Stimulated activated CD4-positive, alpha-beta T cell treated with anti-CD3 and anti-CD28 coated beads, Interleukin-1b, Interleukin-23, amount 100 ng/mL, for 24 hours (primary cell): ENCODE results near the gene HPCAL4.

Experiments used
- DNase-seq, 4 experiments: peaks; one replicate each; pipeline ENCODE4 v3.0.0-alpha.2; 2020; ENCODE audit warnings: low read depth in 4 of 4, low spot score in 1 of 4

Gene HPCAL4

DNA sequence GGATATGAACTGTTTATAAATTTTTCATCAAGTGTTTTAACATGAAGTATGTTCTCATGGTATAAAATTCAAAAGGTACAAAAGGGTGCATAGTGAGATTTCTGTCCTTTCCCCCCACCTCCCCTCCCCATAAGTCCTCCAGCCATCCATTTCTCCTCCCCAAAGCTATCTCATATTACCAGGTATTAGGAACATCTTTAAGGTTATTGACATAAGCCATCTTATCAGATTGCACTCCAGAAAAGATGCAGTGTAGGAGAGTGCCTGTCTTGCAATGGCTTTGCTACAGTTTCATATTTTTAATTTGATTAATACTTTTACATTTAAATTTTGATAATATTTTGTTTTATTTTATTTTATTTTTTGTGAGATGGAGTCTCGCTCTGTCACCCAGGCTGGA lies 13.5 kb upstream of the HPCAL4 start:
- DNase-seq, result no peak

DNA sequence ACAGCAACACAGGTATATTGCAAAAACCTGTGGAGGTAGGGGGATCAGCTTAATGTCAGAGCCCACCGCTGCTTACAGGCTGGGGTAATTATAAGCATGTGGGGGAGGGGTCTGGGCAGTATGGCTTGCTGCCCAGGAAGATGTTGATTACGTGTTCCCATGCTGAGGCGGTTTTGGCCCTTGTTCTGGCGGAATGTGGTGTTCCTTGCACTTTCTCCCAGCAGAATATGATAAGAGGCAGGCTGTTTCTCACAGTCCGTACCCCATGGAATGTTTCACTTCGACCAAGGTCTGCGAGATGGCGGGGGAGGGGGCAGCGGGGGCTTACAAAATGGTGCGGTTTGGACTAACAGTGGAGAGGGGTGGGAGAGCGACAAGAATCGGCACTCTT lies 9.8 kb upstream of the HPCAL4 start:
- no peak for DNase-seq

DNA sequence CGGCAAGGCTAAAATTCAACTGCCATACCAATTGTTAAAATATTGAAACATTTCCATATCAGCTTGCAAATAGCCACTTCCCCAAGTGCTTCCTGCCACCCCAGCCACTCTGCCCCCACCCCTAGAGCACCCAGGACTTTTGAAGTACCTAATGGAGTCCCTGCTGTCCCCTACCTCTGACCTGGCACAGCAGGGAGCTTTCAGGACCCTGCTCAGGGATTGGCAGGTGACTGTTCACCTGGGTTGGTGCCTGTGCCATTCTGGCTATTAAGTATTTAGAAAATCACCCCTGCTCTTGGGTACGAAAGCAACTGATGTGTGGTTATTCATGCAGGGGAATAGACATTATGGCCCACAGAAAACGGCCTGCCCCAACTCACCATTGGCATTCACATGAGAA lies 9.1 kb upstream of the HPCAL4 start:
- DNase-seq, result no peak

DNA sequence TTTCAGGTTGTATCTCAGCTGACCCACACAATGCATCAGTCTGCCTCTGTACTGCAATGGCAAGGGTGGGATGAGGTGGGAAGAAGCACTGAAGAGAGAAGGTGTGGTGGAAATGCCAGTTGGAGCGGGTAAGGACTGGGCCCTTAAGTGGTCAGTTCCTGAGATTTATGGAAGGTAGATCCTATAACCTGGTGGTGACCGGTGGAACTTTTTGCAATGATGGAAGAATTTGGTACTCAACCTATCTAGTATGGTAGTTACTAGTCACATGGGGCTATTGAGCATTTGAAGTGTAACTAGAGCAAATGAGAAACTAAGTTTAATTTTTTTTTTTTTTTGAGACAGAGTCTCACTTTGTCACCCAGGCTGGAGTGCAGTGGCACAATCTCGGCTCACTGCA lies 8.2 kb upstream of the HPCAL4 start:
- DNase-seq, result no peak

DNA sequence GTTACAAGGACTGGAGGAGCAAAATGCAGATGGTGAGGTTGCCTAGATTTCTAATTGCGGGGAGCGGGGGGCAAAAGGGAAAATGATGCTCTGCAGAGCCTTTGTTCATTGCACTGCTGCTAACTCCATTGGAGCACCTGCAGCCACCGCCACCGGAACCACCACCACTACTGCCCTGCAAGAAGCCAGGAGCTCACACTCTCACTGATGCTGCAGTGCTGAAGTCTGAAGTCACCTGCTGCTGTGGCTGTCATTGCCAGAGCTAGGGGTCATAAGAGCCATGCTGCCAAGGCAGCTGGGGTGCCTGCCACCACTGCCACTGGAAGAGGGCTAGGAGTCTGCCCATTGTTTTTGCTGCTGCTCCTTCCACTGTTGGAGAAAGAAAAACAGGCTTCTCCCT lies 7.3 kb upstream of the HPCAL4 start:
- DNase-seq, result no peak

DNA sequence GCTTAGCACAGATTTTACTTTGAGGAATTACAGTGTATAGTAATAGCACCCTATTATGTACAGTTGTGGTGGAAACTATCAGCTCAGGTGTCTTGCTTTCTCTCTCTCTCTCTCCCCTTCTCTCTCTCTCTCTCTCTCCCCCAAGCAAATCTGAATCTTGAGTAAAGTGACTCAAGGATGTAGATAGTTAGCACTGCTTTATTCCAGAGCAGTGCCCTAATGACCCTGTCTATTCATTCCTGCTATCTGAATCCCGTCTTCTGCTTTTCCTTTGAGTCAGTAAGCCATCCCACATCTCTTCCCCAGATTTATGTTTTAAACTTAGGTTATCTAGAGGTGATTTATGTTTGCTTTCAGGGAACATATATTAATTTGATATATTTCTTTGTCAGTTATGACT lies 5.2 kb upstream of the HPCAL4 start:
- DNase-seq, result no peak

DNA sequence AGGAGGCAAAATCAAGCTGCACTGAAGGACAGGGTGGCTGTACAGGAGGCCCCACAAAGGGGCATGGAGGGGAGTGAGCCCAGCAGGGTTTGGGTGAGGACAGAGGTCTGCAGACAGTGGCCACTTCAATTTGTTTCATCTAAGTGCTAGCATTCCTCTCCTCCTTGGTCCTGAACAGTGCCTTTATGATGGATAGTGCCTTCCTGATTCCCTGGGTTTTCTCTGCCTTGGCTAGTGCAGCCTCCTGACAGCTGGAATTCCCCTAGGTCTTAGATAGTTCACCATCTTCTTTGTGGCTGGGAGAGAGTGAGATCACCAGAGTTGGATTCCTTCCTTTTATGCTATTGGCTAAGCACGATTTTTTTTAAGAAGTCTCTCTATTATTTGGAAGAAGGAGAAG lies 3.8 kb upstream of the HPCAL4 start:
- no peak for DNase-seq

DNA sequence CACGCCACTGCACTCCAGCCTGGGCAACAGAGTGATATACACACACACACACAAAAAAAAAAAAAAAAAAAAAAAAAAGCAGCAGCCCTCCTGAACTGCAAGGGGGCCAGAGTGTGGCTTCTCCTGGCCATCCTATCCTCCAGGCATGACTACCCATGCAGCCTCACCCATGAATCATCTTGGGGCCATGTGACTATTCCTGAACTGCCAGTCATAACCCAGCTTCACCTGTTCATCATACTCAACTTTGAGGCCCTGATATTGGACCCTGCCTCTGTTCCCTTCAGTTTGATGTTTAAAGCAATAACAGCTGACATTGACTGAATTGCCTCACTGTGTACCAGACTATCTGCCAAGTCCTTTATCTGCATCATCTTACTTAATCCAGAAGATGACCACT lies 2.8 kb upstream of the HPCAL4 start:
- DNase-seq, result no peak

DNA sequence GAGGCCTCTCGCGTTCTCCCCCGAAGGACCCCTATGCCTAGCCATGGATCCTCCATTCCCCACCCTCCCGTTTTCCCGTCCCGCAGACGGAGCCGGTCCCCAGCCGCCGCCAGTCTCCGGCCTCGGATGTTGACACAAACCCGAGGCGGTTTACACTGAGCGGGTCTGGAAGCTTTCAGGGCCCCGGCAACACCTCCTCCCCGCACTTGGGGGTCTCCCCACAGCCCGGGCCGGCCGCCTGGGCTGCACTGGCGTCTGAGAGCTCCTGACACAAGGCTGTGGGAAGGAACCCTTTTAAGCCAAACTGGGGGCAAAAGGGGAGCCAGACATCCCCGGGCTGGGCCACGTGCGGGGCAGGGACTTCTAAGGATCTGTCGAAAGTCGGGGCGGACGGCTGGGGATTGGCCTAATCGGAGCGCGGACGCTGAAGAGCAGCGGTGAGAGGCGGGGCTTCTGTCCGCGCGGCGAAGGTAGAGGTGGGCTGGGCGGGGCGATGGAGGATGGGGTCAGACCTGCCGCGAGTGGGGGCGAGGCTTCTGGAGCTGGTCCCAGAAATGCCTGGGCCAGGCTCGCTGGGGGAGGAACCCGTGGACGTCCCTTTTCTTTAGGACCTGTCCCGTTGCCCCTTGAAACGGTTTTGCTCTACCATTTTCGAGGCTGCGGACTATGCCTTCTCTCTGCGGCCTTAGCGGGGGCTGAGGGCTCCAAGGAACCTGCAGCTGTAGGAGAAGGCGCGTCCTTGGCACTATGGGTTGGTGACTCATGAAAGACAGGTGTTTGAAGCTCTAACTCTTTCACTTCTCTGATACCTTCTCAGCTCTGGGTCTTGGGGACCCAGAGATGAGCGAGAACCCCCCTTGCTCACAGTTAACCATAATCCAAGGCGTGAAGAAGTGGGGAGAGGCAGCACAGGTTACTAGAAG lies 1.2 kb upstream of the HPCAL4 start:
- DNase-seq, result no peak

DNA sequence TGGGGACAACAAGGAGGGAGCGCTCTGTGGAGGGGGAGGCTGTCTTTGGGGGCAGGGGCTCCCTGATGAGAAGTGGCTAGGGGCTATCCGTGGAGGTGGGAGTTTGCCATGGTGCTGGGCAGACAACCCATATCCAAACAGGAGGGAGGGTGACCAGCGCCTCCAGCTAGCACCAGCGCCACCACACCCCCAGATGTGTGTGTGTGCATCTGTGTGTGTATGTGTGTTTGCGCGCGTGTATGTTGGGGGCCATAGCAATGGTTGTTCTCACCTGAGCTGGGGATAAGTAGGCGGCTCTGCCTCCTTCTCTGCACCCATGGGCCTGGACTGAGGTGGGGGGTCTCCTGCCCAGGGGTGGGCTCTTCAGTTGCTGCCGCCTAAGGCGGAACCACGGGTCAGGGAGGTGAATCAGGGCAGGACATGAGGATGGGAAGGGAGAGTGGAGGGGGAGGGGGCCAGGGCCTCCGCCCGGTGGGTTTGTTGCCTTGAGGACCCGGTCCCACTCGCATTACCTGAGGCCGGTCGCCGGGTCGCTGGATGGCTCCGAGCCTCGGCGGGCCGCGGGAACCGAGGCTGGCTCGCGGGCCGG lies 345 bp downstream of the HPCAL4 start:
- DNase-seq, result no peak

DNA sequence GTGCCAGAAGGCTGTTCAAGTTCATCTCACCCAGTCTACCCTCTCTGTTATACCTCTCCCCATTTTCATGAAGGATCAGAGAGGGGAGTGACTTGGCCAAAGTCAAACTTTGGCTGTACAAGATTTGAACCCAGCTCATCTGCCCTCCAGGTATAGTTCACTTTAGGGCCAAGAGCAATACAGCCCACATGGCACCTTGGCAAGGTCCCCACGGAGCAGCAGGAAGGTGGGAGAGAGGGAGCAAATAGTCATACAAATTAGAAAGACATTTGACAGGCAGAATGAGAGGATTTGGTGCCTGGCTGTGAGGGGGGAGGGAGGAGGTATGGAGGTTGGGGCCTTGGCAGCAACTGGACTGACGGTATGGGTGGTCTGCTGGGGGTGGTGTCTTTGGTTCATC lies 1.0 kb downstream of the HPCAL4 start:
- no peak for DNase-seq

DNA sequence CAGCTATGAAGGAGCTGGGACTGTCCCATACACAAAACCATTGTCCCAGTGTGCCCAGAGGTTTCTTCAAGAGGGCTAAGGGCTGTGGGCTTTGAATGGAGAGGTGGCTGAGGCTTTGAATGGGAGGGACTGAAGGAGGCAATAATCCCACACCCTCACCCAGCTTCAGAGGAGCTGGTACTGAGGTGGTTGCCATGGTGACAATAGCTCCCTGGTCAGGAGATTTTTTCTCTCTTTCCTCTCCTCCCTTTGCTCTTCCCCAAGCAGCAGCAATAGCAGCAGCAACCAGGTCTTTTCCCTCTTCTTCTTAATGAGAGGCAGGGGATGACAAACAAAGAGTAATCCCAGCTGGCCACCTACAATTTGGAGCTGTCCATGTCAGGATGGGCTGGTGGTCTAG lies 1.6 kb downstream of the HPCAL4 start:
- DNase-seq, result no peak

DNA sequence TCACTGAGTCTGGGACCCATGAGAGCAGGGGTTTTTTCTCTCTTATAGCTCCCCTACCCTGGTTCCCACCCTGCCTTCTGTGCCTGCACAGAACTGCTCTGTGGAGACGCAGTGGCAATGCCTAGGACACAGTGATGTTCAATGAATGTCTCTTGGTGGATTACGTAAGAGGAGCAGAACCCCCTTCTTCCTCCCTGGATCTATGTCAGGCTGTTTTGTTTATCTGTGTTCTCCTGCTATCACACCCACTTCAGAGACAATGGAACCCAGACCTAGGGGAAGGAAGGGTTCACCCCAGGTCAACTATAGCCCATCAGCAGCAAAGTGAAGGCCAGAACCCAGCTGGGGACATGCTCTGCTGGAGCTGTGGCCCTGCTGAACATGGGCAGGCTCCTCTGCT lies 2.0 kb downstream of the HPCAL4 start:
- no peak for DNase-seq

DNA sequence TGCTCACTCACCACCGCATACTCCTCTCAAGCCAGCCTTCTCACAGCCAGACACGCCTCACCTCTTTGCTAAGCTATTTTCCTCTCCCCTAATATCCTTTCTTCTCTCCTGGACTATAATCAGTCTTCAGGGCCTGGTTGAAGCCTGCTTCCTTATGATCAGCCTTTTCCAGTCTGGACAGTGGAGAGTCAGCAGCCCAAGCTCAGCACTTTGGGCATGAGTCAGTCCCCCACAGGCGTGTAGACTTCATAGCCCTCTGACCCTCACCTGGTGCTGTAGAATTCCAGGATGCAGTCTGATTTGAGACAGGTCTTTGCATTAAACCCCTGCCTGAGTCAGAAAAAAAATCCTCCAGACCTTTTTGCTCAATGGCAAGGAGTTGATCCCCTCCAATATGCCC lies 2.5 kb downstream of the HPCAL4 start:
- no peak for DNase-seq

DNA sequence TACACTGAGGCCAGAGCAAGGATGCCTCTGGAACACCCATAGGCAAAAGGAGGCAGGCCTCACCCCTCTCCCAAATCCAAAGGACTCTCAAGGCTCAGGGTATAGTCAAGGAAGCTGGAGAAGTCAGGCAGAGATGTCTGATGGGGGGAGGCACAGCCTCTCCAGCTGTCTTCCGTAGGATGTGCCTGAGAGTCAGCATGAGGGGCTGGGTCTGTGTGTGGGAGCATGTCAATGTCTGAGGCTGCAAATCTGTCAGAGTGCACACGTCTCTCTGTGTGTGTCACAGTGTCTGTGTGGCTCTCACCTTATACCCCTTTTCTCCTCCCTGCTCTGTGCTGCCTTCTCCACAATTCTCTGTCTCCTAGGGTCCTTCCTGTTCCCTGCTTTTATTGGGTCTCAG lies 4.0 kb downstream of the HPCAL4 start:
- no peak for DNase-seq

DNA sequence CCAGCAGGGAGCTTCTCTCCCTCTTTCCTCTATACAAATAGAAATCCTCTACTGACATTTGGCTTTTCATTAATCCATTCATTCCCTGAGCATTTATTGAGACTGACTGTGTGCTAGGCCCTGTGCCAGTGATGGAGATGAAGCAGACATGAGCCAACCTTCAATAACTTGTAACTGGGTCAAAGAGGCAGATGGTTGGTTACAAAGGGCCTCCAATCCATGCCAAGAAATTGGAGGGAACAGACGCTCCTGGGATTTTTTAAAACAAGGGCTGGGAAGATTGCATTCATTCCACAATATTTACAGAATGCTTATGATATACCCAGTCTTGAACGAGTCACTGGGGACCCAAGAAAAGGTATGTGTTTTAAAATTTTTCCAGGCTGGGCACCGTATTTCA lies 6.2 kb downstream of the HPCAL4 start:
- DNase-seq, result no peak

DNA sequence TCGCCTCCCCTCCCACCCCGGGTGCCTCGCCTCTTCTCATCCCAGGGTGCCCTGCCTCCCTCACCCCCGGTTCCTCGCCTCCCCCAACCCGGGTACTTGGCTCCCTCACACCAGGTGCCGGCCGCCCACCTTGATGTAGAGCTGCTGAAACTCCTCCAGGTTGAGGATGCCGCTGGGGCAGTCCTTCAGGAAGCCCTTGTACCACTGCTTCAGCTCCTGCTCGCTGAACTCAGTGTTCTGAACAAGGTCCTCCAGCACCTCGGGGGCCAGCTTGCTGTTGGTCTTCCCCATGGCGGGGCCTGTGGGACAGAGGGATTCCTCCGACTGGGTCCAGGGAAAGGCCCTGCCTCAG lies 6.9 kb downstream of the HPCAL4 start:
- no peak for DNase-seq

DNA sequence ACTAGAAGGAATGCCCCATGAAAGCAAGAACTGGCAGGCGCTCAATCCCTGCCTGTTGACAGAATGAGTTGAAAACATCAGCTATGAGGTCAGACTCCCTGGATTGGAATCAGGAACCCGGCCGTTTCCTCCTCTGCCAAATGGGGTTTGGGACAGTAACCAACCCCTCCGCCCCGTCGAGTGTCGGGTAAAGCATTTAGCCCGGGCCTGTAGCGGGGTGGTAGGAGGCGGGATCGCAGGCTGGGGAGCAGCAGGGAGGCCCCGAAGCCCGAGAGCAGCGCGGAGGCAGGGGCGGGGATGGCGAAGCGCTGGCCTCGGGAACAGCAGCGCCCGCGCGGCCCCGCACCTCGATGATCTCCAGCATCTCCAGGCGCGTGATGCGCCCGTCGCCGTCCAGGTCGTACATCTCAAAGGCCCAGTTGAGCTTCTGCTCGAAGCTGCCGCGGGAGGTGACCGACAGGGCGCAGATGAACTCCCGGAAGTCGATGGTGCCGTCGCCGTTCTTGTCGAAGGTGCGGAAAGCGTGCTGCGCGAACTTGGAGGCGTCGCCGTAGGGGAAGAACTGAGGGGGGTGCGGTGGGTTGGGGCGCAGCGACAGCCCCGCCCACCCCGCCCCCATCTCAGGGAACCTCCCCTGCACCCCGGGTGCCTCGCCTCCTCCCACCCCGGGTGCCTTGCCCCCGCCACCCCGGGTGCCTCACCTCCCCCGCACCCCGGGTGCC lies 7.5 kb downstream of the HPCAL4 start:
- no peak for DNase-seq

DNA sequence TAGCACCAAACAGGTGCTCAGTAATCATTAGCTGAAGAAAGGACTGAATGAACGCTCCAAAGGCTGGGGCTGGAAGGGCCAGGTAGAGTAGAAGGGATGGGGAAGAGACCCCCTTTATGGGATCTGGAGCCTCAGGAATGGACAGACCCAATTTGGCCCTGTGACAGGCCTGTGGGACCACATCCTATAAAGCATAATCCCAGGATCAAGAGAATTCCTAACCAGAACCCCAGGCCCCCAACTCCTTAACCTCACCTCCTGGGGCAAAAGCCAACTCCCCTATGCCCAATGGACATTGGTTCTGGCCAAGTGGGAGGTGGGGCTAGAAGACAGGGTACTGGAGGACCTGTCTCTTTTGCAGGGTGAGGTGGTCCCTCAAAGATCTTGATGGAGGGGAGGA lies 9.2 kb downstream of the HPCAL4 start:
- DNase-seq, result no peak

DNA sequence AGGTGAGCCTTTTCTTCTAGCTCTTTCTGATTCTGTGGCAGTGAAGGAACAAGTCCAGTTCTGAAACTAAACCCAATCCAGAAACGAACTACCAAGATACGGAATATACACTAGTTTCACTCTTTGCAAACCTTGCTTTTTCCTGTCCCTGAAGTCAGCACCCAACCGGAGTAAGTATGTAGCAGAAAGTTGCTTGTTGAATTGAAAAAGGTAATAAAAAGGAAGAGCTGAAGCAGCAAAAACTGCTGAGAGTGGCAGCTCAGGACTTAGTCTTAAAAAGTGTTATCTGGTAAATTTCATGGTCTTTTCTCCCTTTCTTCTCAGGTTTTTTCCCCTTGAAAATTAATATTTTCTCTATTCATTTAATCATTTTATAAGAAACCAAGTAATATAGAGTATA lies 9.9 kb downstream of the HPCAL4 start:
- no peak for DNase-seq

DNA sequence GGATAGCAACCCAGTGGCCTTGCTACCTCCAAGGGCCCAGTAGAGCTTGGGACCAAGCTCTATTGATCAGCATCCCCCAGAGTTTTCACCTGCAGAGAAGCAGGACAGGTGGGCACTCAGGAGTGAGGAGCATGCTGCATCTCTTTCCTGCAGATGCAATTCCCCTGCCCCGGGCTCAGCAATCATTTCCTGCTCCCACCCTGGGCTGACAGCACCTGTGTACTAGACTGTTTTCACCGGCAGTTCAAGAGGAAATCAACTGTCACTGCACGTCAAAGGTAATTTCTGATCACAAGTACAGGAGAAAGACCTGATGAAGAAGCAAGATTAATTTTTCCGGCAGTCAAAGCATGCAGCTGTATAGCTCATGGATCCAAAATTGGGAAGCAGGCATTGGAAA lies 10.5 kb downstream of the HPCAL4 start:
- DNase-seq, result no peak

DNA sequence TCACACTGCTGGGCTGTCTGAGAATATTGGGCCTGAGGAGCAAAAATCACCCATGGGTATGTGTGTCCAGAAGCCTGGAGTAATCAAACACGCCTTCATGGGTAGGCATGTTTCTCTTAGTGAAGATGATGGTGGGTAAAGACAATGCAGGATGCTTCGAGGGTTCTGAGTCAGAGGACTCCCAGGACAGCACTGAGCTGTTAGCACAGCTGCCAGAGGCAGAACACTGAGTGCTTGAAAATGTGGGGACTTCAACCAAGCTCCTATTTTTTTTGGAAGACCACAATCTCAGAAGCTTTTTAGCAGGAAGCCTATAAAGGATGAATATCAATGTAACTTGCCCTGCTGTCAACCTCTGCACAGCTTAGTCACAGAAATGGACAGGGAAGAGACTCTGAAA lies 11.4 kb downstream of the HPCAL4 start:
- DNase-seq, result no peak
